Measurements from ENCODE around the gene ADAMTS6. TPM values are rescaled to one million over a fixed set of nuclear protein-coding genes. Genes with fewer than 3 reads are reported as not detected.

The ADAMTS6 gene
- total RNA-seq, 1 donor from 2014 or later = 7.1 TPM

- H3K36me3 Mint-ChIP-seq (ENCODE audit: low read depth) = peaks cover 33% of the 10 kb centered on the region
- no peaks in the 10 kb centered on the region for H3K27me3 Mint-ChIP-seq (ENCODE audit: low read depth)
- TF ChIP-seq CTCF (conservative IDR thresholded peaks at IDR 0.05) = no peak
- H3K4me3 Mint-ChIP-seq = no peak overlapping the region
- peaks cover 4% of the 10 kb centered on the region for H3K4me1 Mint-ChIP-seq
- DNase-seq (ENCODE audit: low read depth, low spot score) = no peak
- H3K27ac Mint-ChIP-seq (ENCODE audit: unreplicated experiment) = no peak overlapping the region
- H3K9me3 Mint-ChIP-seq = peaks cover 13% of the 10 kb centered on the region
Measured at GRCh38 chr5:65423623-65424022, 58.1 kb downstream of the ADAMTS6 start.

- H3K4me3 Mint-ChIP-seq = no peak overlapping the region
- H3K27ac Mint-ChIP-seq (ENCODE audit: unreplicated experiment) = no peak overlapping the region
- no peaks in the 10 kb centered on the region for H3K27me3 Mint-ChIP-seq (ENCODE audit: low read depth)
- DNase-seq (ENCODE audit: low read depth, low spot score) = no peak
- no peak for TF ChIP-seq CTCF (conservative IDR thresholded peaks at IDR 0.05)
- no peaks in the 10 kb centered on the region for H3K4me1 Mint-ChIP-seq
- H3K36me3 Mint-ChIP-seq (ENCODE audit: low read depth) = peaks cover 42% of the 10 kb centered on the region
- H3K9me3 Mint-ChIP-seq = peaks cover 22% of the 10 kb centered on the region
Measured at GRCh38 chr5:65418661-65419060, 63.1 kb downstream of the ADAMTS6 start.

- H3K36me3 Mint-ChIP-seq (ENCODE audit: low read depth) = peaks cover 17% of the 10 kb centered on the region
- H3K4me1 Mint-ChIP-seq = no peaks in the 10 kb centered on the region
- H3K27me3 Mint-ChIP-seq (ENCODE audit: low read depth) = no peaks in the 10 kb centered on the region
- H3K9me3 Mint-ChIP-seq = peaks cover 15% of the 10 kb centered on the region
- no peak overlapping the region for H3K4me3 Mint-ChIP-seq
- TF ChIP-seq CTCF (conservative IDR thresholded peaks at IDR 0.05) = no peak
- H3K27ac Mint-ChIP-seq (ENCODE audit: unreplicated experiment) = no peak overlapping the region
- DNase-seq (ENCODE audit: low read depth, low spot score) = no peak
Measured at GRCh38 chr5:65413822-65414221, 67.9 kb downstream of the ADAMTS6 start.

GRCh38 chr5:65412842-65413241, 68.9 kb downstream of the ADAMTS6 start:
- peaks cover 21% of the 10 kb centered on the region for H3K36me3 Mint-ChIP-seq (ENCODE audit: low read depth)
- no peak overlapping the region for H3K4me3 Mint-ChIP-seq
- no peak overlapping the region for H3K27ac Mint-ChIP-seq (ENCODE audit: unreplicated experiment)
- no peaks in the 10 kb centered on the region for H3K27me3 Mint-ChIP-seq (ENCODE audit: low read depth)
- DNase-seq (ENCODE audit: low read depth, low spot score) = no peak
- H3K4me1 Mint-ChIP-seq = no peaks in the 10 kb centered on the region
- peaks cover 15% of the 10 kb centered on the region for H3K9me3 Mint-ChIP-seq
- no peak for TF ChIP-seq CTCF (conservative IDR thresholded peaks at IDR 0.05)

GRCh38 chr5:65411356-65411755, 70.4 kb downstream of the ADAMTS6 start:
- Mint-ChIP-seq H3K4me1 (no peaks in the 10 kb centered on the region), H3K27ac (ENCODE audit: unreplicated experiment) (no peak overlapping the region), H3K36me3 (ENCODE audit: low read depth) (peaks cover 18% of the 10 kb centered on the region), H3K9me3 (peaks cover 15% of the 10 kb centered on the region), H3K4me3 (no peak overlapping the region), H3K27me3 (ENCODE audit: low read depth) (no peaks in the 10 kb centered on the region)
- no peak for DNase-seq (ENCODE audit: low read depth, low spot score)
- TF ChIP-seq CTCF (conservative IDR thresholded peaks at IDR 0.05) = no peak

Measured in neural crest cell (in vitro differentiated cells).